GM12865 (cell line): ENCODE measurements around the gene SOX11.

Source experiments
- DNase-seq: peaks from one replicate; pipeline ENCODE4 v3.0.0; 2010; ENCODE audit warnings: low read depth
- H3K4me3 ChIP-seq: 2 replicates; pipeline ENCODE4 v1.5.1; 2011; ENCODE audit warnings: mild to moderate bottlenecking, low read depth, low read length, control low read depth
- CTCF ChIP-seq: IDR thresholded peaks from 2 replicates; pipeline ENCODE4 v1.5.1; 2011; ENCODE audit warnings: low read length, control low read depth, low read depth, inconsistent platforms; ENCODE audit not compliant: insufficient read depth; ENCODE audit errors: missing control alignments

Gene SOX11

GRCh38 chr2:5742126-5742525, 49.9 kb downstream of the SOX11 start:
- no peak for DNase-seq
- TF ChIP-seq CTCF: no peak
- no peak overlapping the region for H3K4me3 ChIP-seq

GRCh38 chr2:5748391-5748790, 56.2 kb downstream of the SOX11 start:
- H3K4me3 ChIP-seq: no peak overlapping the region
- TF ChIP-seq CTCF: no peak
- no peak for DNase-seq

GRCh38 chr2:5748946-5749345, 56.8 kb downstream of the SOX11 start:
- no peak for DNase-seq
- H3K4me3 ChIP-seq: no peak overlapping the region
- no peak for TF ChIP-seq CTCF

GRCh38 chr2:5749347-5749746, 57.2 kb downstream of the SOX11 start:
- no peak for TF ChIP-seq CTCF
- H3K4me3 ChIP-seq: no peak overlapping the region

More at GRCh38 chr2:5749347-5749746, 57.2 kb downstream of the SOX11 start:
- no peak for DNase-seq
